ENCODE measurements around the gene ZNF750.

ZNF750 gene

GRCh38 chr17:82863383-82863940, 23.6 kb upstream of the ZNF750 start:
- H3K9ac ChIP-seq (ENCODE audit: low read length): no peak overlapping the region
- no peak overlapping the region for H3K4me3 ChIP-seq (ENCODE audit: low read length)
- no peaks in the 10 kb centered on the region for H3K4me1 ChIP-seq (ENCODE audit: control insufficient read depth, low read depth, low read length)
- no peak overlapping the region for H3K27ac ChIP-seq (ENCODE audit: low read length)
- H3K9me3 ChIP-seq (ENCODE audit: control insufficient read depth, low read depth, low read length): no peaks in the 10 kb centered on the region
- no peaks in the 10 kb centered on the region for H3K27me3 ChIP-seq (ENCODE audit: control insufficient read depth, insufficient read depth, low read length)
- no peaks in the 10 kb centered on the region for H3K36me3 ChIP-seq (ENCODE audit: control insufficient read depth, low read depth, low read length)

GRCh38 chr17:82862737-82863382, 23.0 kb upstream of the ZNF750 start:
- no peaks in the 10 kb centered on the region for H3K27me3 ChIP-seq (ENCODE audit: control insufficient read depth, insufficient read depth, low read length)
- no peak overlapping the region for H3K4me3 ChIP-seq (ENCODE audit: low read length)
- no peak overlapping the region for H3K27ac ChIP-seq (ENCODE audit: low read length)
- no peaks in the 10 kb centered on the region for H3K9me3 ChIP-seq (ENCODE audit: control insufficient read depth, low read depth, low read length)
- no peaks in the 10 kb centered on the region for H3K4me1 ChIP-seq (ENCODE audit: control insufficient read depth, low read depth, low read length)
- H3K36me3 ChIP-seq (ENCODE audit: control insufficient read depth, low read depth, low read length): no peaks in the 10 kb centered on the region
- H3K9ac ChIP-seq (ENCODE audit: low read length): no peak overlapping the region

GRCh38 chr17:82862191-82862590, 22.4 kb upstream of the ZNF750 start:
- Histone ChIP-seq H3K4me1 (ENCODE audit: control insufficient read depth, low read depth, low read length) (no peaks in the 10 kb centered on the region), H3K27ac (ENCODE audit: low read length) (no peak overlapping the region), H3K9ac (ENCODE audit: low read length) (no peak overlapping the region), H3K27me3 (ENCODE audit: control insufficient read depth, insufficient read depth, low read length) (no peaks in the 10 kb centered on the region), H3K4me3 (ENCODE audit: low read length) (no peak overlapping the region), H3K36me3 (ENCODE audit: control insufficient read depth, low read depth, low read length) (no peaks in the 10 kb centered on the region), H3K9me3 (ENCODE audit: control insufficient read depth, low read depth, low read length) (no peaks in the 10 kb centered on the region)

- H3K4me1 ChIP-seq (ENCODE audit: control insufficient read depth, low read depth, low read length): no peaks in the 10 kb centered on the region
- H3K4me3 ChIP-seq (ENCODE audit: low read length): no peak overlapping the region
- no peaks in the 10 kb centered on the region for H3K27me3 ChIP-seq (ENCODE audit: control insufficient read depth, insufficient read depth, low read length)
- H3K36me3 ChIP-seq (ENCODE audit: control insufficient read depth, low read depth, low read length): no peaks in the 10 kb centered on the region
- no peak overlapping the region for H3K9ac ChIP-seq (ENCODE audit: low read length)
- no peak overlapping the region for H3K27ac ChIP-seq (ENCODE audit: low read length)
- H3K9me3 ChIP-seq (ENCODE audit: control insufficient read depth, low read depth, low read length): no peaks in the 10 kb centered on the region
These were observed 21.6 kb upstream of the ZNF750 start for GRCh38 chr17:82861393-82861775.

- Histone ChIP-seq H3K4me3 (ENCODE audit: low read length) (no peak overlapping the region), H3K27ac (ENCODE audit: low read length) (no peak overlapping the region), H3K4me1 (ENCODE audit: control insufficient read depth, low read depth, low read length) (no peaks in the 10 kb centered on the region)
These were observed 21.0 kb upstream of the ZNF750 start for GRCh38 chr17:82860606-82861392.

GRCh38 chr17:82859431-82860403, 19.9 kb upstream of the ZNF750 start:
- H3K4me1 ChIP-seq (ENCODE audit: control insufficient read depth, low read depth, low read length): no peaks in the 10 kb centered on the region
- H3K4me3 ChIP-seq (ENCODE audit: low read length): no peak overlapping the region
- H3K9me3 ChIP-seq (ENCODE audit: control insufficient read depth, low read depth, low read length): no peaks in the 10 kb centered on the region
- no peaks in the 10 kb centered on the region for H3K36me3 ChIP-seq (ENCODE audit: control insufficient read depth, low read depth, low read length)
- no peak overlapping the region for H3K9ac ChIP-seq (ENCODE audit: low read length)
- no peak overlapping the region for H3K27ac ChIP-seq (ENCODE audit: low read length)
- H3K27me3 ChIP-seq (ENCODE audit: control insufficient read depth, insufficient read depth, low read length): no peaks in the 10 kb centered on the region

More at GRCh38 chr17:82860606-82861392, 21.0 kb upstream of the ZNF750 start:
- H3K27me3 ChIP-seq (ENCODE audit: control insufficient read depth, insufficient read depth, low read length): no peaks in the 10 kb centered on the region
- H3K9ac ChIP-seq (ENCODE audit: low read length): no peak overlapping the region
- no peaks in the 10 kb centered on the region for H3K36me3 ChIP-seq (ENCODE audit: control insufficient read depth, low read depth, low read length)
- H3K9me3 ChIP-seq (ENCODE audit: control insufficient read depth, low read depth, low read length): no peaks in the 10 kb centered on the region

GRCh38 chr17:82858376-82859126, 18.7 kb upstream of the ZNF750 start:
- no peaks in the 10 kb centered on the region for H3K36me3 ChIP-seq (ENCODE audit: control insufficient read depth, low read depth, low read length)
- no peaks in the 10 kb centered on the region for H3K27me3 ChIP-seq (ENCODE audit: control insufficient read depth, insufficient read depth, low read length)
- H3K4me3 ChIP-seq (ENCODE audit: low read length): no peak overlapping the region
- no peaks in the 10 kb centered on the region for H3K9me3 ChIP-seq (ENCODE audit: control insufficient read depth, low read depth, low read length)
- no peak overlapping the region for H3K27ac ChIP-seq (ENCODE audit: low read length)
- H3K4me1 ChIP-seq (ENCODE audit: control insufficient read depth, low read depth, low read length): no peaks in the 10 kb centered on the region
- no peak overlapping the region for H3K9ac ChIP-seq (ENCODE audit: low read length)

GRCh38 chr17:82856361-82856760, 16.5 kb upstream of the ZNF750 start:
- no peak overlapping the region for H3K27ac ChIP-seq (ENCODE audit: low read length)
- H3K36me3 ChIP-seq (ENCODE audit: control insufficient read depth, low read depth, low read length): no peaks in the 10 kb centered on the region
- H3K9me3 ChIP-seq (ENCODE audit: control insufficient read depth, low read depth, low read length): no peaks in the 10 kb centered on the region
- no peak overlapping the region for H3K4me3 ChIP-seq (ENCODE audit: low read length)
- H3K4me1 ChIP-seq (ENCODE audit: control insufficient read depth, low read depth, low read length): no peaks in the 10 kb centered on the region
- H3K9ac ChIP-seq (ENCODE audit: low read length): no peak overlapping the region
- H3K27me3 ChIP-seq (ENCODE audit: control insufficient read depth, insufficient read depth, low read length): no peaks in the 10 kb centered on the region

GRCh38 chr17:82854226-82854625, 14.4 kb upstream of the ZNF750 start:
- no peaks in the 10 kb centered on the region for H3K36me3 ChIP-seq (ENCODE audit: control insufficient read depth, low read depth, low read length)

GRCh38 chr17:82851381-82851780, 11.6 kb upstream of the ZNF750 start:
- no peak overlapping the region for H3K4me3 ChIP-seq (ENCODE audit: low read length)
- H3K27ac ChIP-seq (ENCODE audit: low read length): no peak overlapping the region
- H3K4me1 ChIP-seq (ENCODE audit: control insufficient read depth, low read depth, low read length): no peaks in the 10 kb centered on the region
- H3K27me3 ChIP-seq (ENCODE audit: control insufficient read depth, insufficient read depth, low read length): no peaks in the 10 kb centered on the region
- no peak overlapping the region for H3K9ac ChIP-seq (ENCODE audit: low read length)
- H3K36me3 ChIP-seq (ENCODE audit: control insufficient read depth, low read depth, low read length): no peaks in the 10 kb centered on the region
- no peaks in the 10 kb centered on the region for H3K9me3 ChIP-seq (ENCODE audit: control insufficient read depth, low read depth, low read length)

More at GRCh38 chr17:82854226-82854625, 14.4 kb upstream of the ZNF750 start:
- Histone ChIP-seq H3K9ac (ENCODE audit: low read length) (no peak overlapping the region), H3K4me1 (ENCODE audit: control insufficient read depth, low read depth, low read length) (no peaks in the 10 kb centered on the region), H3K27ac (ENCODE audit: low read length) (no peak overlapping the region), H3K4me3 (ENCODE audit: low read length) (no peak overlapping the region), H3K27me3 (ENCODE audit: control insufficient read depth, insufficient read depth, low read length) (no peaks in the 10 kb centered on the region), H3K9me3 (ENCODE audit: control insufficient read depth, low read depth, low read length) (no peaks in the 10 kb centered on the region)

Data from iPS-18a (cell line).